HG03558 (cell line): Measurements from ENCODE around the gene DUSP22.
"Not testable (repeated sequence)": the region's sequence is repeated elsewhere in the genome, so short reads cannot be mapped to it uniquely, and the experiment has no call there.

Source experiments
- ATAC-seq: cut with Tn5 transposase; IDR thresholded peaks from one replicate; pipeline ENCODE4 v1.9.1; 2021; ENCODE audit warnings: moderate number of reproducible peaks; ENCODE audit not compliant: unreplicated experiment; ENCODE audit errors: extremely low read depth

DUSP22 gene

DNA sequence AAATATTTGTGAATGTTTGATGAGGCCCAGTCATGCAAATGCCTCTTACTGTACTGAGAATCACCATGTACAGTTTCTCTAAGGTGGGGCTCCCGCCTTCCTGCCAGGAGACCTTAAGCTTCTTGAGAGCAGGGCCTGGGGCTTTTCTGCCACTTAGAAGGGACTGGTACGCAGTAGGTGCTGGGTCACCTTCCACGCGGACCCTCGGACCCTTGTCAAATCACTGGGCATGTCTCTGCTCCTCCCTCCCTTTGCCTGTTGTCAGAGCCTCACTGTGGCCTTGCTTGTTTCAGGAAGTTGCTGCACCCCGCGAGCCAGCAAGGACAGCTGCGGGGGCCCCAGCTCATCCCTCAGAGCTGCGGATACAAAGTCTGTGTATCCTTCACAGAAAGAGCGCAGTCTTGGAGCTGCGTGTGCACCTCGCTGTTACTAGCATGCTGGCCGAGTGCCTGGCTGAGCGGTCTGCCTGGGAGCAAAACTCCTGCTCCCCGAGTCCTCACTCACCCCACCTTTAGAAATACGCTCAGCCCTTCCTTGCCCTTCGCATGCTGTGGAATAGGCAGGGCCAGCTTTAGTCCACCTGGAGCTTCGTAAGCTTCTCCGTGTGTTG, 68.6 kb downstream of the DUSP22 start:
- no peak for ATAC-seq

- no peak for ATAC-seq
Measured at GRCh38 chr6:361411-362132, 69.3 kb downstream of the DUSP22 start.

GRCh38 chr6:362231-362923, 70.1 kb downstream of the DUSP22 start:
- ATAC-seq, result no peak

GRCh38 chr6:362924-363249, 70.6 kb downstream of the DUSP22 start:
- no peak for ATAC-seq

DNA sequence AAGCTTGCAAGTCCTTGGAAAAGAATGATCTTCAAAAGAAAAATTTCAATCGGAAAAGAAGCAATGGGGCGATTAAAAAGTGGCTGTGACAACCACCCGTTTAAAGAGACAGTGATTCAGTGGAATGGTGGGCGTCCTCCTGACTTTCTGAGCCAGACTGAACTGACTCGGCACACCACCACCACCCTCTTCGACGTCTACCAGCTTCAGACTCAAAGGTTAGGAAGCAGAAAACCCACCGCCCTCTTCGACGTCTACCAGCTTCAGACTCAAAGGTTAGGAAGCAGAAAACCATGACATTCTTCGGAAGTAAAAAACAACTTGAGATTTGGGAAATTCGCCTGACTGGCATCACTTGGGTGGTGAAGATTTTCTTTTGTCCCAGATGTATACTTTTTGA, 71.0 kb downstream of the DUSP22 start:
- no peak for ATAC-seq

DNA sequence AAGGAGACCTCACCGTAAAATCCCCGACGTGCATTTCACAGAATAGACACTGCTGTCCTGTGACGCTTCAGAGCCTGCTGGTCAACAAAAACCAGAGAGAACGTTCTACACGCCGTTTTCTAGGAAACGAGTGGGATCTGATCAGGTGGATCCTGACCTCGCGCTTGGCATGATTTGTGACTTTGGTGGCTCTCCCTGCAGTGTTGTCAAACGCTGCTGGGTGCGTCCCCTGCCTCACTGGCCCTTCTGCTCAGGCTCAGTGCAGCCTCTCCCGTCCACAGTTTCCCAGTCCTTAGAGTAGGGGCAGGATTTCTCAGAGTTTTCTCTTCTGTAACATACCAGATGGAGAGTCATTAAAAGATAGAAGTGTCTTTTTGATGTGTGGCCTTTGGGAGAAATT, 71.6 kb downstream of the DUSP22 start:
- ATAC-seq, result no peak

DNA sequence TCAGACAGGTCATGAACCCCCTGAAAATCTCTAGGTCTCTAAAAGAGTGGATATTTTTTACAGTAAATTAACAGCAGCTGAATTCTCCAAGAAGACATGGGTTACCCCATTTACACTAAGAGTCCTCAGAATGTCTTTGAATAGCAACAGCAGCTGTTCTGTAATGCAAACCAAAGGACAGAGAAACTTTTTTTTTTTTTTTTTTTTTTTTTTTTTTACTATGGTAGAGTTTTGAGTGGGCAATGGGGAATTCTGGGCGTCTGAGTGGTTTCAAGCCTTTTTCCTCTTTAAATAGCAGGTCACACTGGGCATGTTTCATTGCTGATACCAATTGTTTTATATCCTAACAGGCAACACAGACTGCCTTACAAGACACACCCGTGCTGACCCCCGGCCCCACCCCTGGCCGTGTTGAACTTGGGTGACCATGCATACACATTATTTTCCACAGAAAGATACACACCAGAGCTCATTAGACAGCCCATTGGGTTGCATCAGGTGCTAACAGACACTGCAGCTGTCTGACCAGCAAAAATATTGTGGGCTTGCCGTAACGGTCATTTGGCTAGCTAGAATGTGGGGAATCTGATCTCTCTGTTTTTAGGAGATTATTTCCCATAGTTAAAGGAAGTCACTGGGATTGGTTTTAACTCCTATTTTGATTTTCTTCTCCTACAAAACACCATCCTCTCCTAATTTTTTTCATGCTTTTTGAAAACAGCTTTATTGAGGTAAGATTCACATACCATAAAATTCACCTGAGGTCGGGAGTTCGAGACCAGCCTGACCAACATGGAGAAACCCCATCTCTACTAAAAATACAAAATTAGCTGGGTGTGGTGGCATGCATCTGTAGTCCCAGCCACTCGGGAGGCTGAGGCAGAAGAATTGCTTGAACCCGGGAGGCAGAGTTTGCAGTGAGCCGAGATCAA, 72.6 kb downstream of the DUSP22 start:
- ATAC-seq, result no peak

DNA sequence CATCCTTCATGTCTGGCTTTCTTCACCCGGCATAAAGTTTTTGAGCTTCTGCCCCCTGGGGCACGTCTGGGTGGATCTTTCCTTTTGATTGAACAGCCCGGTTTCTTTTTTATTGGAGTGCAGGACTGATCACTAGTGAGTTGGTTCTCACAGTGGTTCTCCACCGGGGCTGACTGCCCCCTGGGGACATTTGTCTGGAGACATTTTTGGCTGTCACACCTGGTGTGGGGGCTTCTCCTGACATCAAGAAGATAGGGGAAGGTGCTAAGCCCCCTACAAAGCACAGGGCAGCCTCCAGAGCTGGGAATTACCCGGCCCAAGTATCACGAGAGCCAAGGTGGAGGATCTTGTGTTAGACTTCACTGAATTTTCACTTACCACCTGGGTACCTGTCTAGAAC, 73.5 kb downstream of the DUSP22 start:
- no peak for ATAC-seq

GRCh38 chr6:366389-367297, 74.4 kb downstream of the DUSP22 start:
- no peak for ATAC-seq

GRCh38 chr6:367298-367794, 75.1 kb downstream of the DUSP22 start:
- ATAC-seq, result no peak

GRCh38 chr6:367891-368630, 75.8 kb downstream of the DUSP22 start:
- no peak for ATAC-seq

GRCh38 chr6:369559-370431, 77.5 kb downstream of the DUSP22 start:
- no peak for ATAC-seq

GRCh38 chr6:370555-370954, 78.3 kb downstream of the DUSP22 start:
- no peak for ATAC-seq

DNA sequence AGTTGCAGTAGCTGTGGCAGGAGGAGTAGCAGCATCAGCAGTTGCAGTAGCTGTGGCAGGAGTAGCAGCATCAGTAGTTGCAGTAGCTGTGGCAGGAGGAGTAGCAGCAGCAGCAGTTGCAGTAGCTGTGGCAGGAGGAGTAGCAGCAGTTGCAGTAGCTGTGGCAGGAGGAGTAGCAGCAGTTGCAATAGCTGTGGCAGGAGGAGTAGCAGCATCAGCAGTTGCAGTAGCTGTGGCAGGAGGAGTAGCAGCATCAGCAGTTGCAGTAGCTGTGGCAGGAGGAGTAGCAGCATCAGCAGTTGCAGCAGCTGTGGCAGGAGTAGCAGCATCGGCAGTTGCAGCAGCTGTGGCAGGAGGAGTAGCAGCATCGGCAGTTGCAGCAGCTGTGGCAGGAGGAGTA, 79.6 kb downstream of the DUSP22 start:
- not testable (repeated sequence) for ATAC-seq

DNA sequence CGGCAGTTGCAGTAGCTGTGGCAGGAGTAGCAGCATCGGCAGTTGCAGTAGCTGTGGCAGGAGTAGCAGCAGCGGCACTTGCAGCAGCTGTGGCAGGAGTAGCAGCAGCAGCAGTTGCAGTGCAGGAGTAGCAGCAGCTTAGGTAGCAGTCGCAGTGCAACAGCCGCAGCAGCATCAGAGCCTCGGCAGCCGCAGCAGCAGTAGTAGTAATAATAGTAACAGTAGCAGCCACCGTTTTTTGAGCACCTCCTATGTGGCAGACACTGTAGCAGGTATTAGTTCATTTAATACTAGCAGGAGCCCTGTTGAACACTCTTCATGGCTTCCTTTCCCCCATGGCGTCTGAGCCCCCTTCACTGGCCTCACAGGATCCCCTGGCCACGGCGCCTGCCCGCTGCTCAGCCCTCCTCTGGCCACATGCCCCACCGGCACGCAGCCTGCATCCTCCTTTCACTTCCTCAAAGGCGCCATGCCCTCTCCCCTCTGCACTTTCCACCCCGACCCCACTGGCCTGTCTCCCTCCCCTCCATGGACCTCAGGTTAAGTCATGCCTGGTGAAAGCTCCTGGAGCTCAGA, 80.1 kb downstream of the DUSP22 start:
- no peak for ATAC-seq

DNA sequence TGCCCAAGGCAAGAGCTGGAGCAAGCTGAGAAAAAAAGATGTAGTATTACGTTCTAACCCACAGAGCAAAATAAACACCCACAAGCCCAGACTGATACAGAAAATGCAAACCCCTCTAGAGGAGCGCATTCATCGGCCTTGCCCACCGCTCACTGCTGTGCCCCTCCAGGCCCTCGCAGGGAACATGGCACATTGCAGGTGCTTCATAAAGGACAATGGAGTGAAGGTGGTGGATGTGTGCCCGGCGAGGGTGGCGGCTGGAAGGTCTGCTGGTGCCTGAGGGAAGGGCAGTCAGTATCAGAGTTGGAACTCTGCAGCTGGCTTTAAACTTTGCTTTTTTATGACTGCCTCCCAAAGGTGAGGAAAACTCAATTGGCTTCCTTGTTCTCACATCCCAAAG, 80.7 kb downstream of the DUSP22 start:
- no peak for ATAC-seq
